ENCODE results near the gene DTX3L.

The DTX3L gene

DNA sequence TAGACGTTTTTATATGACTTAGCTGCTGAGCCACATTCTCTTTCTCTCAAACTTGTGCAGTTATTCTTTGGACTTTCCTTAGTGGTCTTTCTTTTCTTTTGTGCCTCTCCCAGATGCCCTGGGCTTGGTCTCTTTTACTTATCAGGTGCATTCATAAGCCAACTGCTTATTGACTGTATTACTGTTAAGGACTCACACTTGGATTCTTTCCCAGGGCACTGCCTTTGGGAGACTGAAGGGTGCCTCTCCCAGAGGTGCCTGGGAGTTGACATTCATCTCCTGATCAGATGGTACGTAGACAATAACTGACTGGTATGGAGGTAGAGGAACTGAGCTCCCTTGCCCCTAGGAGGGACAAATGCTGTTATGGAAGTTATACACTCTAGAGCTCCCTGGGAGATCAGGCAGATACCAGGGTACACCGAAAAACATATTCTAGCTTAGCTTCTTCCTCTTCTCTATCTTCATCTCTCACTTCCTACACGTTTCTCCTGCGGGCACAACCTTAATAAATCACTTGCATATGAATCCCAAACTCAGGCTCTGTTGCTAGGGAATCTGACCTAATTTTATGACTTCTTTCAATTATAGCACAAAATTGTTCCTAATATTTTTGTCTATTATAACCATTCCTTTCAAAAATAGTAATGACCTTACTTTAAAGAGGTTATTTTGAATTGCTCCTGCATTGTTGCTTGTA is 38.0 kb downstream of the DTX3L start:
- Histone ChIP-seq H3K9ac (ENCODE audit: low read depth, low read length, poor library complexity, severe bottlenecking) (no peak overlapping the region), H3K79me2 (ENCODE audit: insufficient read depth, low read length) (no peaks in the 10 kb centered on the region), H3F3A (ENCODE audit: low read depth) (no peaks in the 10 kb centered on the region), H3K4me2 (ENCODE audit: low read depth, low read length, poor library complexity, severe bottlenecking) (no peak overlapping the region), H2AFZ (ENCODE audit: low read length) (no peak overlapping the region), H3K9me3 (ENCODE audit: insufficient read depth, low read depth, low read length) (no peaks in the 10 kb centered on the region), H3K4me1 (ENCODE audit: insufficient read depth, low read length, poor library complexity, severe bottlenecking) (peaks cover 4% of the 10 kb centered on the region), H3K36me3 (ENCODE audit: insufficient read depth, low read length) (no peaks in the 10 kb centered on the region), H3K27me3 (ENCODE audit: insufficient read depth, low read length, poor library complexity, severe bottlenecking) (no peaks in the 10 kb centered on the region), H3K4me3 (ENCODE audit: low read length, poor library complexity, severe bottlenecking) (no peak overlapping the region), H4K20me1 (ENCODE audit: insufficient read depth, low read length, poor library complexity, severe bottlenecking) (no peaks in the 10 kb centered on the region), H3K9me2 (replicated peaks; ENCODE audit: low read depth, low read length) (no peaks in the 10 kb centered on the region)
- TF ChIP-seq EZH2phosphoT487 (IDR thresholded peaks at IDR 0.05; ENCODE audit: borderline replicate concordance): no peak
- TF ChIP-seq, protein P1, sequence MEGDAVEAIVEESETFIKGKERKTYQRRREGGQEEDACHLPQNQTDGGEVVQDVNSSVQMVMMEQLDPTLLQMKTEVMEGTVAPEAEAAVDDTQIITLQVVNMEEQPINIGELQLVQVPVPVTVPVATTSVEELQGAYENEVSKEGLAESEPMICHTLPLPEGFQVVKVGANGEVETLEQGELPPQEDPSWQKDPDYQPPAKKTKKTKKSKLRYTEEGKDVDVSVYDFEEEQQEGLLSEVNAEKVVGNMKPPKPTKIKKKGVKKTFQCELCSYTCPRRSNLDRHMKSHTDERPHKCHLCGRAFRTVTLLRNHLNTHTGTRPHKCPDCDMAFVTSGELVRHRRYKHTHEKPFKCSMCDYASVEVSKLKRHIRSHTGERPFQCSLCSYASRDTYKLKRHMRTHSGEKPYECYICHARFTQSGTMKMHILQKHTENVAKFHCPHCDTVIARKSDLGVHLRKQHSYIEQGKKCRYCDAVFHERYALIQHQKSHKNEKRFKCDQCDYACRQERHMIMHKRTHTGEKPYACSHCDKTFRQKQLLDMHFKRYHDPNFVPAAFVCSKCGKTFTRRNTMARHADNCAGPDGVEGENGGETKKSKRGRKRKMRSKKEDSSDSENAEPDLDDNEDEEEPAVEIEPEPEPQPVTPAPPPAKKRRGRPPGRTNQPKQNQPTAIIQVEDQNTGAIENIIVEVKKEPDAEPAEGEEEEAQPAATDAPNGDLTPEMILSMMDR (conservative IDR thresholded peaks at IDR 0.05; ENCODE audit: low read length): no peak

DNA sequence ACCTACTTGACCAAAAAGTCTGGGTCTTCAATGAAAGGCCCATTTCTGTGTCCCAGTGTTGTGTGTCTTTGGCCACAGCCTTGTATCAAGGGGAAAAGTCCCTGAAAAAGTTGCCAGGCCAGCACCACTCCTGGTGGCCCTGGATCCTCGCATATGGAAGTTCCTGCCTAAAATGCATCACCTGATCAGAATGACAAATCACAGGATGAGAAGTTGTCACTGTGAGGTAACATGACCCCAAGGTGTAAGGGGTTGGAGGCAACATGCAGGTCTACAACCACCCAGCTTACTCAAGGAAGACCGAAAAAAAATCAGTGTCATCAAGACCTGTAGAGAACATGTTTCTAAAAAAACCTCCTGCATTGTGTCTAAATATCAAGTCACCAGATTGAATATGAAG is 38.9 kb downstream of the DTX3L start:
- H3K36me3 ChIP-seq (ENCODE audit: insufficient read depth, low read length): no peaks in the 10 kb centered on the region
- H4K20me1 ChIP-seq (ENCODE audit: insufficient read depth, low read length, poor library complexity, severe bottlenecking): no peaks in the 10 kb centered on the region
- no peak overlapping the region for H3K4me3 ChIP-seq (ENCODE audit: low read length, poor library complexity, severe bottlenecking)
- TF ChIP-seq, protein P1 (conservative IDR thresholded peaks at IDR 0.05; ENCODE audit: low read length): no peak
- no peak for TF ChIP-seq EZH2phosphoT487 (IDR thresholded peaks at IDR 0.05; ENCODE audit: borderline replicate concordance)
- no peak overlapping the region for H3K9ac ChIP-seq (ENCODE audit: low read depth, low read length, poor library complexity, severe bottlenecking)
- no peaks in the 10 kb centered on the region for H3K9me3 ChIP-seq (ENCODE audit: insufficient read depth, low read depth, low read length)
- no peak overlapping the region for H2AFZ ChIP-seq (ENCODE audit: low read length)
- H3K4me2 ChIP-seq (ENCODE audit: low read depth, low read length, poor library complexity, severe bottlenecking): no peak overlapping the region
- no peaks in the 10 kb centered on the region for H3K27me3 ChIP-seq (ENCODE audit: insufficient read depth, low read length, poor library complexity, severe bottlenecking)
- no peaks in the 10 kb centered on the region for H3F3A ChIP-seq (ENCODE audit: low read depth)
- H3K9me2 ChIP-seq (replicated peaks; ENCODE audit: low read depth, low read length): no peaks in the 10 kb centered on the region
- H3K79me2 ChIP-seq (ENCODE audit: insufficient read depth, low read length): no peaks in the 10 kb centered on the region
- peaks cover 4% of the 10 kb centered on the region for H3K4me1 ChIP-seq (ENCODE audit: insufficient read depth, low read length, poor library complexity, severe bottlenecking)

DNA sequence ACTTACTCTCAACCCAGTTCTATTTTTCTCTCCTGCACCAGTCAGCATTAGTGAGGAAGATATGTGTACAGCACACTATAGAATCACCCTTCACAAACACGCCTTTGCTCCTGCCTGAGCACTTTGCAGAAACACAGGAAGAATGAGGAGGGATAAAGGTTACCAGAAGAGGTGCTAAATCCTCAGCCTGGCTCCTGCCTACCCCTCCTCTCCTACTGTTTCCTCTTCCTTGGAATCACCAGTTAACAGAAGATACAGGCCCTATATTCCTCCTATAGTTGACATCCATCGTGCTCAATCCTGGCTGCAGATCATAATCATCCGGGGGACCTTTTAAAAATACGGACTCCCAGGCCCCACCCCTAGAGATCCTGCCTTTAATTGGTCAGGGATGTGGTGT is 42.2 kb downstream of the DTX3L start:
- no peaks in the 10 kb centered on the region for H3K79me2 ChIP-seq (ENCODE audit: insufficient read depth, low read length)
- no peak for TF ChIP-seq EZH2phosphoT487 (IDR thresholded peaks at IDR 0.05; ENCODE audit: borderline replicate concordance)
- TF ChIP-seq, protein P1 (conservative IDR thresholded peaks at IDR 0.05; ENCODE audit: low read length): no peak
- no peak overlapping the region for H3K4me2 ChIP-seq (ENCODE audit: low read depth, low read length, poor library complexity, severe bottlenecking)
- H3K9me3 ChIP-seq (ENCODE audit: insufficient read depth, low read depth, low read length): no peaks in the 10 kb centered on the region
- H3K36me3 ChIP-seq (ENCODE audit: insufficient read depth, low read length): no peaks in the 10 kb centered on the region
- H3K4me1 ChIP-seq (ENCODE audit: insufficient read depth, low read length, poor library complexity, severe bottlenecking): no peaks in the 10 kb centered on the region
- no peaks in the 10 kb centered on the region for H3K27me3 ChIP-seq (ENCODE audit: insufficient read depth, low read length, poor library complexity, severe bottlenecking)
- H3K9ac ChIP-seq (ENCODE audit: low read depth, low read length, poor library complexity, severe bottlenecking): no peak overlapping the region
- H4K20me1 ChIP-seq (ENCODE audit: insufficient read depth, low read length, poor library complexity, severe bottlenecking): no peaks in the 10 kb centered on the region
- no peaks in the 10 kb centered on the region for H3F3A ChIP-seq (ENCODE audit: low read depth)
- H3K4me3 ChIP-seq (ENCODE audit: low read length, poor library complexity, severe bottlenecking): no peak overlapping the region
- no peak overlapping the region for H2AFZ ChIP-seq (ENCODE audit: low read length)
- no peaks in the 10 kb centered on the region for H3K9me2 ChIP-seq (replicated peaks; ENCODE audit: low read depth, low read length)
